GM18520 (cell line): ENCODE results near the gene CYP17A1.

Source experiments
- ATAC-seq: cut with Tn5 transposase; IDR thresholded peaks from one replicate; pipeline ENCODE4 v1.9.1; 2021; ENCODE audit not compliant: unreplicated experiment

CYP17A1 gene

DNA sequence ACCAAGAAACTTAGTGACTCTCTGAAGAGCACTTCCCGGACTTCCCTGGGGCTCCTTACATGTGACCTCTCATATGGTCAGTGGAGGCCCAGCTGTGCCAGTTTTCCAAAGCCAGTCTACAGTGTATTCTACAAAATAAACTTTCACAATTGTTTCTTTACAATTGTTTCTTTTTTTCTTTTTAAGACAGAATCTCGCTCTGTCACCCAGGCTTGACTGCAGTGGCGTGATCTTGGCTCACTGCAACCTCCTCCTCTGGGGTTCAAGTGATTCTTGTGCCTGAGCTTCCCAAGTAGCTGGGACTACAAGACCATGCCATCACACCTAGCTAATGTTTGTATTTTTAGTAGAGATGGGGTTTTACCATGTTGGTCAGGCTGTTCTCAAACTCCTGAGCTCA, 25.9 kb downstream of the CYP17A1 start:
- no peak for ATAC-seq

- no peak for ATAC-seq
Observed at GRCh38 chr10:102808380-102808779, 28.8 kb downstream of the CYP17A1 start.

DNA sequence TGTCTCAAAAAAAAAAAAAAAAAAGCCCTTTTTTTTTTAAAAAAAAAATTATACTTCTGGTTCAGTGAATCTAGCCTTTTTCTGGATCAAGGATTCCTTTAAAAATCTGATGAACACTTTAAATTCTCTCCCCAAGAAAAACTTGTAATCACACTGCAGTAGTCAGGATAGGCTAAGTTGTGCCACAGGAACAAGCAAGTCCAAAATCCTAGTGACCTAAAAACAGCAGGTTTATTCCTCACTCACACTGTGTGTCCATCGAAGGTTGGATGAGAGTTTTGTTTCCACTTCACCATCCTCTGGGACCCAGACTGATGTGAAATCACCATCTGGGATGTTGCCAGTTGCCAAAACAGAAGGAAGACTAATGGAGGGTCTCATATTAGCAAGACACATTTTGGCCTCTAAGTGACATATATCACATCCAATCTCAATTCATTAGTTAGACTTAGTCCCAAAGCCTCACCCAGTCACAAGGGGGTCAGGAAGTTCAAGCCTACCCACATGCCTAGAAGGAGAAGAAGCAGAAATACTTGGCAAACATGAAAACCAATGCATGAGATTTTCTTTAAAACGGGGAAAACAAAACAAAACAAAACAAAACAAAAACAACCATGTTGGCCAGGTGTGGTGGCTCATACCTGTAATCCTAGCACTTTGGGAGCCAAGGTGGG, 32.7 kb downstream of the CYP17A1 start:
- no peak for ATAC-seq

GRCh38 chr10:102802920-102803534, 34.2 kb downstream of the CYP17A1 start:
- no peak for ATAC-seq

DNA sequence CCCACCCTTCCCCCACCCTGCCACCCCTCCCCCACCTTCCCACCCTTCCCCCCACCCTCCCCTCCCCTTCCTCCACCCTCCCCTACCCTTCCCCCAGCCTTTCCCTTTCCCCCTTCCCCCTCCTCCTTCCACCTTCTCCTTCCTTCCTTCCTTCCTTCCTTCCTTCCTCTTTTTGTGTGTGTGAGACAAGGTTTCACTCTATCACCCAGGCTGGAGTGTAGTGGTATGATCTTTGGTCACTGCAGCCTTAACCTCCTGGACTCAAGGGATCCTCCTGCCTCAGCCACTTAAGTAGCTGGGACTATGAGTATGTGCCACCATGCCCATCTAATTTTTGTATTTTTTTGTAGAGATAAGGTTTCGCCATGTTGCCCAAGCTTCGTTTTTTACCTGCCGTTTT, 35.2 kb downstream of the CYP17A1 start:
- no peak for ATAC-seq

- no peak for ATAC-seq
Observed at GRCh38 chr10:102801496-102801895, 35.7 kb downstream of the CYP17A1 start.

DNA sequence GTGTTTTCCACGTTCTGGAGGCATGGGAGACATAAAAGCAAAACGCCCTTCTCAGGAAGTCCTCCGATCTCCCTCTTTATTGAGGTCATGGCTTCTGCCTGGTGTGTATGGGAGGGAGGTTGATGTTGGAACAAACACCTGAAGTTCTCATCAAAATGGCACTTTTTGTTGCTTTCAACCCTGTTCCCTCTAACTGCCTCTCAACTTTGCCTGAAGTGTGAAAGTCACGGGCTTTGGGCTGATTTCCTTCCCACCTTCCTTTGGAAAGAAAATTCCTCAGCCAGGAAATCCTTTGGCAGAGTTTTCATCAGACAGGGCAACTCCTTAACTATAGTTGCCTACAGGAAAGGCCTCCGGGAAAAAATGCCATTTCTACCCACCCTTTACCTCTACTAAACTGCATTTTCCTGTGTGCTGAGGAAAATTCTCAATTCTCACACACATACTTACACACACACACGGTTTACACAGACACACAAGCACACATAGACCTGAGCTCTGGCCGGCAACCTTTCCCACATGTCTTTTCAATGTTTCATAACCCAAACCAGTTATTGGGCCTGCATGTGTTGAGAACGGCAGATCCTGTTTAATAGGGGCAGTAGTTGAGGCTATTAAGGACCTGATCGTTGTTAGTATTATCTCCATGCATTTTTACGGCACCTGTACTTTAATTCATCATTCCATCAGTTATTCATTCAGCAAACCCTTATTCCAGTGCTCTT, 36.4 kb downstream of the CYP17A1 start:
- no peak for ATAC-seq

DNA sequence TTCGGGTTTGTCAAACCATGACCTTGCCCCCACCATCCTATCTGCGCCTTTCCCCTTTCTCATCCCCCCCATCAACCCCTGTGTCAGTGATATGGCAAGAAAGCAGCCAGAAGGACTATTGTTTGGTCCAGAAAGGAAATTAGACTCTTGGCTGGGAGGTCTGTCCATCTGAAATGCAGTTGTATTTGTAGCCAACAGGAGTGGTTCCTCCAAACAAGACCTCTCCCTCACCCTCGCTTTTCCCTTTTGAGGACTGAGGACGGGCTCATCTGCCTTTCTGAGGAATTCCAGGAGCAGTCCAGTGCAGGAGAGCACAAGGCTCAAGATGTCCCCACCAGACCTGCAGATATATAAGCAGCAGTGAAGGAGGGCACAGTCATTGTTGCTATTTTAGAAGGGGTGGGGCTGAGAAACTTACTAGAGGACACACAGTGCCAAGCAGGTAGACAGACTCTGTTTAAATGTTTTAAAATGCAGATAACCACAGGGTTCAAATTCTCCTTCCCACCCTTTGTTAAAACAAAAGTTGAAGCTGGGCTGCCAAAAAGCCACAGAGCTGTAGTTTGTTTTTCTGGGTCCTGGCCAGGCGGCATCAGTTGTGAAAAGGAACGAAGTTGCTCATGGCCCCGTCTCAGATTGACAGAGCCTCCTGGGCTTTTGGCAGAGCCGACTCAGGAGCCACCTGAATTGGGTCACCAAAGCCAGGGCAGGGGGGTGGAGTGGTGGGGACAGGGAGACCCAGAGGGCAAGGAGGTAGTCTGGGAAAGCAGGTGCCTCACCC, 37.3 kb downstream of the CYP17A1 start:
- no peak for ATAC-seq

GRCh38 chr10:102796407-102797176, 40.6 kb downstream of the CYP17A1 start:
- peak; percentile 84 for ATAC-seq

GRCh38 chr10:102795453-102796406, 41.5 kb downstream of the CYP17A1 start:
- ATAC-seq = no peak

DNA sequence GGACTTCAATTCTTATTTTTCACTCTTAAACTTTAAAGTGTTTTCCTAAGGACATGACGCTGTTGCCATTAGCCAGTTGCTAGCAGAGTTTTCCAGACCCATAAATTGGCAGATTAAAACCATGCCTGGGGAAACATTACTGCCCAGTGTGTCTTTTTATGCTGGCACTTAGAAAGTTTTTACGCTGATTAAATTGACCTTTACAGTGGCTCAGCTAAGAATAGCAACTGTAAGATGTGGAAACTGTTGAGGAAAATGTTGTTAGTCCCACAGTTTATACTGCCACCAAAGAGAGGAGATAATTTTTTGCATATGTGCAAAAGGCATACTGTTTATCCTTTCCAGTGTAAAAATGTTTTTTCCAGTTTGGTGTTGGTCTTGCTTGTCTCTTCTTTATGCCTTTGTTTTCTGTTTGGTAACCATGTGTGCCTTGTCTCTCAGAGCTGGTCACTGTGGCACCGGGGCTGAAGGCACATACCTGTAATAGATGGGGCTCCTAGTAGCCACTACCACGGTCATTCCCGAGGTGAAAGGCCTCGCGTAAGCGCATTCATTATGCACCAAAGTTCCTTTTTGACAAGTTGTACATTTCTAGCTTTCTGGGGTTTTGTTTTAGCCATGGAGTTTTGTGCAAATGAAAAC, 45.3 kb downstream of the CYP17A1 start:
- no peak for ATAC-seq

DNA sequence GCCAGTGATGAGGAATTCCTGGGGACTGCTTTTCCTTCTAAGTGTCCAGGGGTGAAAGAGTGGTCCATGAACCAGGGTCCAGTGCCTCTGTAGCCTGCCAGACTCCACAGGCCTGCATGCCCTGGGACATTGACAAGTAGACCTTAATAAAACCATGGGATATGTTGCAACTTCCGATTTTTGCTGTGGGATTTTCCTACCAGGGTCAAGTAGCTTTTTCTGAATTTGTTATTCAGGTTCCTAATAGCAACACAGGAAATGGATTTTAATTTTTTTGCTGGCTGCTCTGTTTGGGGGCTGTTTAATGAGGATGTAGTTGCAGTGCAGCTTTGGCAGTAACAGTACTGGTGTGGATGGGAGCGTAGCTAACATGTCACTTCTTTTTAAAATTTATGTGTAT, 51.4 kb downstream of the CYP17A1 start:
- ATAC-seq = no peak

GRCh38 chr10:102783568-102783967, 53.6 kb downstream of the CYP17A1 start:
- no peak for ATAC-seq

GRCh38 chr10:102782673-102783551, 54.3 kb downstream of the CYP17A1 start:
- no peak for ATAC-seq

DNA sequence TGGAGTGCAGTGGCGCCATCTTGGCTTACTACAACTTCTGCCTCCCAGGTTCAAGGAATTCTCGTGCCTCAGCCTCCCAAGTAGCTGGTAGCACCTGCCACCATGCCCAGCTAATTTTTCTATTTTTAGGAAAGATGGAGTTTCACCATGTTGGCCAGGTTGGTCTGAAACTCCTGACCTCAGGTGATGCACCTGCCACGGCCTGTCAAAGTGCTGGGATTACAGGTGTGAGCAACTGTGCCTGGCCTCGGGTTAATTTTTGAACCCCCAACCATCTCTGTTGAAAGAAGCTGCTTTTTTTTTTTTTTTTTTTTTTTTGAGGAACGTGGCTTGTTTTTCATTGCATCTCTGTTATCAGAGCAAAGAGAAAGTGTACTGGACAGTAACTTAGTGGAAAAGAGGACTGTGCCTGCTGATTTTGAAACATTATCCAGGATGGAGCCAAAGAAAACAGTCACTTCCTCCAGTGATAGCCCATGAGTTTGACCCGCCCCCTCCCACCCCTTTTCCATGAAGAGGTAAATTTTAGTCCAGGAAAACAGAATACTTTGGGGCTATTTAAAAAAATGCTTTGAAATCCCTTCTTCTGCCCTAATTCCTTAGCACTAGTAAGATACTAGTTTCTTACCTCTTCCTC, 55.2 kb downstream of the CYP17A1 start:
- ATAC-seq = no peak

GRCh38 chr10:102781090-102781920, 55.9 kb downstream of the CYP17A1 start:
- no peak for ATAC-seq
